Activated naive CD8-positive, alpha-beta T cell (primary cell): ENCODE results near the gene UTRN.
A peak's percentile ranks its signal among the peaks of the same experiment; 100 is the strongest.

Experiments
- H3K27ac Mint-ChIP-seq: one replicate; pipeline ENCODE4 v1.8.0; 2021; ENCODE audit warnings: mixed read lengths
- H3K27me3 Mint-ChIP-seq: one replicate; pipeline ENCODE4 v1.8.0; 2021; ENCODE audit warnings: mixed read lengths
- H3K36me3 Mint-ChIP-seq: one replicate; pipeline ENCODE4 v1.8.0; 2021; ENCODE audit warnings: mixed read lengths
- H3K4me1 Mint-ChIP-seq: one replicate; pipeline ENCODE4 v1.8.0; 2021; ENCODE audit warnings: low read depth, mixed read lengths
- H3K4me3 Mint-ChIP-seq: one replicate; pipeline ENCODE4 v1.8.0; 2021; ENCODE audit warnings: mild to moderate bottlenecking, mixed read lengths
- H3K9me3 Mint-ChIP-seq: one replicate; pipeline ENCODE4 v1.8.0; 2021; ENCODE audit warnings: low read depth, mixed read lengths

Gene UTRN

GRCh38 chr6:144284783-144285547 is at the start of gene UTRN:
Gene UTRN (plus strand): TSS chr6:144285335. CDS start chr6:144291829, 6,494 bp downstream.
- Mint-ChIP-seq H3K4me3 (peak within 1 kb of the TSS; percentile 95), H3K27ac (peak within 1 kb of the TSS; percentile 58), H3K4me1 (peaks cover 17% of the 10 kb centered on the region), H3K36me3 (no peaks in the 10 kb centered on the region), H3K27me3 (peaks cover 8% of the 10 kb centered on the region), H3K9me3 (no peaks in the 10 kb centered on the region)

GRCh38 chr6:144244688-144245087 is 40.4 kb upstream of the UTRN start:
- H3K4me3 Mint-ChIP-seq = no peak overlapping the region
- H3K4me1 Mint-ChIP-seq = peaks cover 11% of the 10 kb centered on the region
- H3K36me3 Mint-ChIP-seq = peaks cover 2% of the 10 kb centered on the region
- no peak overlapping the region for H3K27ac Mint-ChIP-seq
- H3K27me3 Mint-ChIP-seq = peaks cover 7% of the 10 kb centered on the region
- H3K9me3 Mint-ChIP-seq = peaks cover 10% of the 10 kb centered on the region

- peaks cover 2% of the 10 kb centered on the region for H3K36me3 Mint-ChIP-seq
- no peak overlapping the region for H3K4me3 Mint-ChIP-seq
- peaks cover 10% of the 10 kb centered on the region for H3K9me3 Mint-ChIP-seq
- peaks cover 11% of the 10 kb centered on the region for H3K4me1 Mint-ChIP-seq
- H3K27ac Mint-ChIP-seq = no peak overlapping the region
- peaks cover 7% of the 10 kb centered on the region for H3K27me3 Mint-ChIP-seq
Measured at GRCh38 chr6:144246988-144247387, 38.1 kb upstream of the UTRN start.

- Mint-ChIP-seq H3K4me1 (peaks cover 11% of the 10 kb centered on the region), H3K4me3 (no peak overlapping the region), H3K9me3 (peaks cover 10% of the 10 kb centered on the region), H3K27me3 (peaks cover 7% of the 10 kb centered on the region), H3K27ac (peak overlapping the region; percentile 43), H3K36me3 (peaks cover 2% of the 10 kb centered on the region)
Measured at GRCh38 chr6:144248003-144248402, 37.1 kb upstream of the UTRN start.

- Mint-ChIP-seq H3K27me3 (peaks cover 7% of the 10 kb centered on the region), H3K36me3 (peaks cover 2% of the 10 kb centered on the region), H3K27ac (peak overlapping the region; percentile 25), H3K4me3 (no peak overlapping the region), H3K4me1 (peaks cover 11% of the 10 kb centered on the region), H3K9me3 (peaks cover 10% of the 10 kb centered on the region)
Measured at GRCh38 chr6:144248476-144249301, 36.4 kb upstream of the UTRN start.

- Mint-ChIP-seq H3K36me3 (peaks cover 2% of the 10 kb centered on the region), H3K4me1 (peaks cover 11% of the 10 kb centered on the region), H3K27me3 (peaks cover 7% of the 10 kb centered on the region), H3K27ac (no peak overlapping the region), H3K4me3 (no peak overlapping the region), H3K9me3 (peaks cover 10% of the 10 kb centered on the region)
Measured at GRCh38 chr6:144250276-144250675, 34.9 kb upstream of the UTRN start.

- Mint-ChIP-seq H3K4me1 (peaks cover 11% of the 10 kb centered on the region), H3K27ac (no peak overlapping the region), H3K9me3 (no peaks in the 10 kb centered on the region), H3K4me3 (no peak overlapping the region), H3K36me3 (peaks cover 2% of the 10 kb centered on the region), H3K27me3 (peaks cover 3% of the 10 kb centered on the region)
Measured at GRCh38 chr6:144252259-144252658, 32.9 kb upstream of the UTRN start.

GRCh38 chr6:144259986-144260385 is 25.1 kb upstream of the UTRN start:
- Mint-ChIP-seq H3K27me3 (no peaks in the 10 kb centered on the region), H3K4me3 (no peak overlapping the region), H3K36me3 (no peaks in the 10 kb centered on the region), H3K4me1 (no peaks in the 10 kb centered on the region), H3K27ac (no peak overlapping the region), H3K9me3 (no peaks in the 10 kb centered on the region)

GRCh38 chr6:144262470-144263369 is 22.4 kb upstream of the UTRN start:
- H3K4me3 Mint-ChIP-seq = no peak overlapping the region
- H3K9me3 Mint-ChIP-seq = no peaks in the 10 kb centered on the region
- no peaks in the 10 kb centered on the region for H3K27me3 Mint-ChIP-seq
- no peak overlapping the region for H3K27ac Mint-ChIP-seq
- no peaks in the 10 kb centered on the region for H3K36me3 Mint-ChIP-seq
- no peaks in the 10 kb centered on the region for H3K4me1 Mint-ChIP-seq

GRCh38 chr6:144263786-144264185 is 21.3 kb upstream of the UTRN start:
- H3K9me3 Mint-ChIP-seq = no peaks in the 10 kb centered on the region
- no peak overlapping the region for H3K4me3 Mint-ChIP-seq
- H3K27me3 Mint-ChIP-seq = no peaks in the 10 kb centered on the region
- H3K4me1 Mint-ChIP-seq = no peaks in the 10 kb centered on the region
- H3K27ac Mint-ChIP-seq = no peak overlapping the region
- H3K36me3 Mint-ChIP-seq = no peaks in the 10 kb centered on the region

- Mint-ChIP-seq H3K27me3 (no peaks in the 10 kb centered on the region), H3K27ac (no peak overlapping the region), H3K9me3 (no peaks in the 10 kb centered on the region), H3K4me1 (no peaks in the 10 kb centered on the region), H3K36me3 (no peaks in the 10 kb centered on the region), H3K4me3 (no peak overlapping the region)
Measured at GRCh38 chr6:144264270-144265060, 20.7 kb upstream of the UTRN start.

GRCh38 chr6:144265061-144265357 is 20.1 kb upstream of the UTRN start:
- Mint-ChIP-seq H3K27ac (no peak overlapping the region), H3K27me3 (no peaks in the 10 kb centered on the region), H3K9me3 (no peaks in the 10 kb centered on the region), H3K4me1 (no peaks in the 10 kb centered on the region), H3K36me3 (no peaks in the 10 kb centered on the region), H3K4me3 (no peak overlapping the region)

- Mint-ChIP-seq H3K4me1 (no peaks in the 10 kb centered on the region), H3K9me3 (peaks cover 3% of the 10 kb centered on the region), H3K27me3 (no peaks in the 10 kb centered on the region), H3K27ac (no peak overlapping the region), H3K4me3 (no peak overlapping the region), H3K36me3 (no peaks in the 10 kb centered on the region)
Measured at GRCh38 chr6:144265390-144265789, 19.7 kb upstream of the UTRN start.

GRCh38 chr6:144266091-144266649 is 19.0 kb upstream of the UTRN start:
- no peak overlapping the region for H3K4me3 Mint-ChIP-seq
- peaks cover under 1% of the 10 kb centered on the region for H3K36me3 Mint-ChIP-seq
- no peak overlapping the region for H3K27ac Mint-ChIP-seq
- H3K9me3 Mint-ChIP-seq = peaks cover 7% of the 10 kb centered on the region
- H3K27me3 Mint-ChIP-seq = no peaks in the 10 kb centered on the region
- H3K4me1 Mint-ChIP-seq = no peaks in the 10 kb centered on the region
